Esophagus muscularis mucosa (tissue), 4 donors: ENCODE data around the gene ADK. TPM values are rescaled to one million over a fixed set of nuclear protein-coding genes. Genes with fewer than 3 reads are reported as not detected.

Source experiments
- DNase-seq: peaks from one replicate; pipeline ENCODE4 v3.0.0-alpha.2; 2017; ENCODE audit errors: extremely low spot score
- H3K27ac ChIP-seq, 4 donors: fragments of 200-600 bp; sonication (generic); replicated peaks in 1 of 4; 1 replicate in 3 of 4; 2 replicates in 1 of 4; pipeline ENCODE4 v1.5.1; 2016 to 2019; ENCODE audit warnings: mild to moderate bottlenecking in 1 of 4
- H3K27me3 ChIP-seq, 4 donors: fragments of 200-600 bp; sonication (generic); one replicate each; pipeline versions ENCODE4 v1.5.1 to v1.6.0; 2016 to 2019
- H3K36me3 ChIP-seq, 4 donors: fragments of 200-600 bp; sonication (generic); one replicate each; pipeline ENCODE4 v1.5.1; 2016 to 2019
- H3K4me1 ChIP-seq, 4 donors: fragments of 200-600 bp; sonication (generic); one replicate each; pipeline ENCODE4 v1.5.1; 2016 to 2019
- H3K4me3 ChIP-seq, 4 donors: fragments of 200-600 bp; sonication (generic); 1 replicate in 2 of 4; 2 replicates in 2 of 4; pipeline ENCODE4 v1.5.1; 2016 to 2019; ENCODE audit warnings: mild to moderate bottlenecking in 4 of 4, moderate library complexity in 1 of 4
- H3K9me3 ChIP-seq, 4 donors: fragments of 200-600 bp; sonication (generic); 1 replicate in 3 of 4; 2 replicates in 1 of 4; pipeline ENCODE4 v1.5.1; 2016 to 2019
- EP300 ChIP-seq: sonication (generic); formaldehyde crosslinking; IDR thresholded peaks from one replicate; pipeline ENCODE4 v1.6.1; 2017; ENCODE audit warnings: antibody characterized with exemption
- POLR2A ChIP-seq: fragments of 450-650 bp; IDR thresholded peaks from one replicate; pipeline ENCODE4 v1.6.1; 2017; ENCODE audit warnings: antibody characterized with exemption, moderate library complexity, mild to moderate bottlenecking, low read depth
- POLR2AphosphoS5 ChIP-seq, 2 donors: sonication (generic); formaldehyde crosslinking; IDR thresholded peaks; one replicate each; pipeline ENCODE4 v1.6.1; 2017; ENCODE audit warnings: antibody characterized with exemption in 2 of 2
- WGBS: methylation state at CpG from one replicate; pipeline ENCODE4 v1.1.5; 2018; 5-methylcytosine and 5-hydroxymethylcytosine counted together
- intact Hi-C: fragments of 100-400 bp; cut with DNase I; formaldehyde crosslinking; loops from one replicate; pipeline ENCODE4 v1.15.1; 2023
- total RNA-seq, 4 donors: library from RNA; depleted of rRNA; stranded (reverse); fragments of >200 nt; gene quantifications; one replicate each; pipeline versions ENCODE4 v1.1.0 to v1.2.1, GENCODE V29; 2016
- TF ChIP-seq, protein P1 (sequence below), 3 experiments: fragments of 200-600 bp in 2 of 3; fragments of 450-650 bp in 1 of 3; sonication (generic) in 2 of 3; IDR thresholded peaks; one replicate each; pipeline ENCODE4 v1.5.1; 2017 to 2019; ENCODE audit warnings: antibody characterized with exemption in 3 of 3, mild to moderate bottlenecking in 2 of 3, moderate library complexity in 1 of 3

ADK gene
- total RNA-seq, 4 donors from 2014 or later = 20.2 to 23.3 (median 21.2) TPM

DNA sequence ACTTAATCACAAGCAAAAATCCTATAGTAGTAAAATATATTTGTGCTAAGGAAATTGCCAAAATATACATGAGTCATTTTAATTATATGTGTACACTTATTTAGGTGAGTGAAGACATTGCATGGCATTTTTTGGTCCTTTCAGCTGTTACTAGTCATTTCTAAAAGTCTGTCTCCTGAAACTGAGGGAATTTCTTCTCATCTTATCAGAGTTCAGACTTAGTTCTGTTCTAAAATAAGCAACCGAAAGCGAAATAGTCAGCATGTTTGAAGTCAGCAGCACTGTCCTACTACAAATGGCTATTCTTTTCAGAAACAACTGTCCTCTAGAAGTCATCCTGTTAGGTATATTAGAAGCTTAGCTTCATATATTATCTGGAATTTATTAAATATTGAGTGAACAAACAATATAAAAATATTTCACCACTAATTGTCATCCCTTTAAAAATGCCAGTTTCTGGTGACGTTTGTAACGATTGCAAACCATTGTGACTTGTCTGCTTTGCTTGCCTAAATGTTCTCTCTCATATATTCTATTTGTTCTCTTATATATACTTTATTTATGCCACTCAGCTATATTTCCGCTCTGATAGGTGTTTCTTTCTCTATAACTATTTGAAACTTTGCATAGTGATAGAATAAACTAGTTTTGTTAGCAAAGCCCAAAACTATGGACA lies 448.0 kb downstream of the ADK start:
- H3K36me3 ChIP-seq = no peaks in the 10 kb centered on the region
- no peak for DNase-seq
- intact Hi-C loops = no loop called here
- peaks cover 1 to 8% (median 4%) of the 10 kb centered on the region in 4 donors for H3K4me1 ChIP-seq
- H3K4me3 ChIP-seq = peak overlapping the region; percentile 11 to 30 (median 23)
- TF ChIP-seq, protein P1, sequence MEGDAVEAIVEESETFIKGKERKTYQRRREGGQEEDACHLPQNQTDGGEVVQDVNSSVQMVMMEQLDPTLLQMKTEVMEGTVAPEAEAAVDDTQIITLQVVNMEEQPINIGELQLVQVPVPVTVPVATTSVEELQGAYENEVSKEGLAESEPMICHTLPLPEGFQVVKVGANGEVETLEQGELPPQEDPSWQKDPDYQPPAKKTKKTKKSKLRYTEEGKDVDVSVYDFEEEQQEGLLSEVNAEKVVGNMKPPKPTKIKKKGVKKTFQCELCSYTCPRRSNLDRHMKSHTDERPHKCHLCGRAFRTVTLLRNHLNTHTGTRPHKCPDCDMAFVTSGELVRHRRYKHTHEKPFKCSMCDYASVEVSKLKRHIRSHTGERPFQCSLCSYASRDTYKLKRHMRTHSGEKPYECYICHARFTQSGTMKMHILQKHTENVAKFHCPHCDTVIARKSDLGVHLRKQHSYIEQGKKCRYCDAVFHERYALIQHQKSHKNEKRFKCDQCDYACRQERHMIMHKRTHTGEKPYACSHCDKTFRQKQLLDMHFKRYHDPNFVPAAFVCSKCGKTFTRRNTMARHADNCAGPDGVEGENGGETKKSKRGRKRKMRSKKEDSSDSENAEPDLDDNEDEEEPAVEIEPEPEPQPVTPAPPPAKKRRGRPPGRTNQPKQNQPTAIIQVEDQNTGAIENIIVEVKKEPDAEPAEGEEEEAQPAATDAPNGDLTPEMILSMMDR (IDR thresholded peaks at IDR 0.05) = no peak
- TF ChIP-seq EP300 (no peak), POLR2A (no peak), POLR2AphosphoS5 (IDR thresholded peaks at IDR 0.05) (no peak)
- H3K27me3 ChIP-seq = no peaks in the 10 kb centered on the region
- peak overlapping the region; percentile 0 to 56 (median 26) for H3K27ac ChIP-seq
- 76% methylated on average over 5 of the region's 5 CpGs for WGBS
- no peaks in the 10 kb centered on the region for H3K9me3 ChIP-seq

DNA sequence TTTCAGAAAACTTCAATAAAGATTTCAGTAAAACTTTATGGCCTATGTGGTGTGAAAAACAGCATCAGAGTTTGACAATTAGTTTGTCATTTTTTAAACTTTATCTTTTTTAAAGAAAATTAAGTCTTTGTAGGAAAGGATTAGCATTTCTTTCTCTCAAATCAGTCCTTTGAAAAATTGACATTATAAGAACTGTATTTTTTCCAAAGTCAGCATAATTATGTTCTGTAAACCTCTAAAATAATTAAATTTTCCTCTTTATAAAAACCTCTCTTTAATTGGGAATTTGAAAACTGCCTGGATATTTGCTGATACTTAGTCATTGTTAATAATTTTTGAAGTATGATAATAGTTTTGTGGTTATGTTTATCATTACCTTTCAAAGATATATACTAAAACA lies 448.7 kb downstream of the ADK start:
- intact Hi-C loops = no loop called here
- H3K4me3 ChIP-seq = no peak overlapping the region
- H3K27ac ChIP-seq = peak overlapping the region in 2 of 4 donors; percentile 0 to 16
- H3K36me3 ChIP-seq = no peaks in the 10 kb centered on the region
- H3K9me3 ChIP-seq = no peaks in the 10 kb centered on the region
- DNase-seq = no peak
- H3K4me1 ChIP-seq = peaks cover 0 to 6% (median 2%) of the 10 kb centered on the region in 4 donors
- TF ChIP-seq, protein P1 (IDR thresholded peaks at IDR 0.05) = no peak
- H3K27me3 ChIP-seq = no peaks in the 10 kb centered on the region

DNA sequence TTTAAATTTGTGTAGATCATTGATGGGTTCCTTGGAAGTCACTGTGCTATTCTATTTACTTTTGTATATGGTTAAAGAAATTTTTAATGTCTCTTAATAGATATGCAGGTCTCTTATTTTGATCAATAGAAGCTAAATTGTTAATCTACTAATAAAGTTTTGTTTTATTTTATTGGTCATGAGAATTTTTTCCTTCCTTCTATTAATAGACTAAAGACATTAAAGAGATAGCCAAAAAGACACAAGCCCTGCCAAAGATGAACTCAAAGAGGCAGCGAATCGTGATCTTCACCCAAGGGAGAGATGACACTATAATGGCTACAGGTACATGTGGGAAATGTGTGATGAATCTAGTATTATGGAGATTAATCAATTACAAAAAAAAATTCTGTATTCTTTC lies 449.1 kb downstream of the ADK start:
- peaks cover 0 to 6% (median 2%) of the 10 kb centered on the region in 4 donors for H3K4me1 ChIP-seq
- no peak overlapping the region for H3K4me3 ChIP-seq
- H3K9me3 ChIP-seq = no peaks in the 10 kb centered on the region
- no peak for DNase-seq
- no peaks in the 10 kb centered on the region for H3K27me3 ChIP-seq
- TF ChIP-seq EP300 (no peak), POLR2AphosphoS5 (IDR thresholded peaks at IDR 0.05) (no peak), POLR2A (no peak)
- TF ChIP-seq, protein P1 (IDR thresholded peaks at IDR 0.05) = no peak
- intact Hi-C loops = no loop called here
- H3K27ac ChIP-seq = no peak overlapping the region
- 85% methylated on average over 2 of the region's 2 CpGs for WGBS
- H3K36me3 ChIP-seq = no peaks in the 10 kb centered on the region

DNA sequence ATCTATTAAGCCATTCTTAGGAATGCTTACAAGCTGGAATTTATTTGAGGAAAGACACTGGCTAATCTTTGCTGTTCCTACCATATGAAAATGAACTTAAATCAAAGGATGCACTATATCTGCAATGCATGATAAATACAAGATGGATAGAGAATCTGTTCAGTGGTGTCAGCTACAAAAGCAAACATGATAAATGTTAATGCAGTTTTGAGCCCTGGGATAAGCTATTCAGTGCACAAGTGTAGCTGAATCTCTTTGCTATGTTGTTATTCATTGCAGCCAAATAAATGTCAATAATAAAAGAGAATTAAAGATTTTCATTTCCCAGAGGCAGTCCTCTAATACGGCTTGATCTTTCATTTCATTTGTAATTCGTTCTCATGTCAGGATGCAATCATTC lies 451.6 kb downstream of the ADK start:
- Histone ChIP-seq H3K27ac (no peak overlapping the region), H3K9me3 (no peaks in the 10 kb centered on the region), H3K27me3 (no peaks in the 10 kb centered on the region), H3K36me3 (no peaks in the 10 kb centered on the region), H3K4me3 (no peak overlapping the region), H3K4me1 (peaks cover 0 to 6% (median 2%) of the 10 kb centered on the region in 4 donors)
- TF ChIP-seq EP300 (no peak), POLR2AphosphoS5 (IDR thresholded peaks at IDR 0.05) (no peak), POLR2A (no peak)
- TF ChIP-seq, protein P1 (IDR thresholded peaks at IDR 0.05) = no peak
- 93% methylated on average over 2 of the region's 2 CpGs for WGBS
- intact Hi-C loops = no loop called here
- no peak for DNase-seq

DNA sequence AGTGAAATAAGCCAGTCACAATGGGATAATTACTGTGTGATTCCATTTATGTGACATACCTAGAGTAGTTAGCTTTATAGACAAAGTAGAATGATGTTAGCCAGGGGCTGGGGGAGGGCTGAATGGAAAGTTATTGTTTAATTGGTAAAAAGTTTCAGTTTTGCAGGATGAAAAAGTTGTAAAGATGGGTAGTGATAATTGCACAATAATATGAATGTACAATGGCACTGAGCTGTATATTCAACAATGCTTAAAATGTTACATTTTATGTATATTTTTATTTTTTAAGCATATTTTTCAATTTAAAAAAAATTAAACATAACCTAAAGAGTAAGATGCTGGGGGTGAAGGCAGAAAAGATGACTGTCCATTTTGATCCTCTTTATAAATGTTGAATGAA lies 459.3 kb downstream of the ADK start:
- Histone ChIP-seq H3K4me3 (no peak overlapping the region), H3K4me1 (no peaks in the 10 kb centered on the region), H3K36me3 (no peaks in the 10 kb centered on the region), H3K9me3 (no peaks in the 10 kb centered on the region), H3K27ac (no peak overlapping the region), H3K27me3 (no peaks in the 10 kb centered on the region)
- intact Hi-C loops = no loop called here
- no peak for DNase-seq
- TF ChIP-seq EP300 (no peak), POLR2AphosphoS5 (IDR thresholded peaks at IDR 0.05) (no peak), POLR2A (no peak)
- TF ChIP-seq, protein P1 (IDR thresholded peaks at IDR 0.05) = no peak
